ENCODE measurements around the gene AHNAK. TPM values are rescaled to one million over a fixed set of nuclear protein-coding genes. Genes with fewer than 3 reads are reported as not detected.

AHNAK gene
- total and polyA plus RNA-seq, 2 of the 8 experiments (the other 6 are each of a cell fraction or from before 2014, with no cell fraction given): 2.0 to 5.8 TPM

- Histone ChIP-seq H3K4me2 (ENCODE audit: insufficient read depth in 1 of 2, low read depth in 2 of 2, low read length in 2 of 2) (peak overlapping the region; percentile 87 to 97), H2BK5ac (ENCODE audit: low read depth, low read length) (peak overlapping the region; percentile 44; the same call in 1 of the 2 replicates), H3K79me1 (ENCODE audit: low read depth, low read length) (no peaks in the 10 kb centered on the region), H3K14ac (ENCODE audit: insufficient read length) (no peak overlapping the region), H3K79me2 (ENCODE audit: control insufficient read depth in 1 of 2, insufficient read depth in 2 of 2, low read length in 2 of 2) (no peaks in the 10 kb centered on the region; a peak in 1 of 4 replicates), H3K23ac (ENCODE audit: insufficient read length) (no peak overlapping the region), H3K9me3 (ENCODE audit: insufficient read depth in 2 of 2, low read depth in 1 of 2, low read length in 1 of 2) (no peaks in the 10 kb centered on the region), H3K27ac (ENCODE audit: low read depth, low read length) (no peak overlapping the region), H3K27me3 (replicated peaks in 1 of 4; ENCODE audit: control insufficient read depth in 3 of 4, extremely low read depth in 1 of 4, insufficient read depth in 3 of 4, low read length in 3 of 4) (peaks cover 34 to 66% (median 61%) of the 10 kb centered on the region in 4 experiments), H2BK12ac (ENCODE audit: low read depth, low read length) (peak overlapping the region; percentile 84; the same call in 1 of the 2 replicates), H4K8ac (ENCODE audit: extremely low read depth, insufficient read depth, low read length) (peak overlapping the region; percentile 76; the same call in 1 of the 2 replicates), H2BK15ac (ENCODE audit: low read length) (no peak overlapping the region), H4K20me1 (replicated peaks in 1 of 2; ENCODE audit: control insufficient read depth in 1 of 2, insufficient read depth in 2 of 2, low read length in 2 of 2) (peaks cover 8 to 14% of the 10 kb centered on the region in 2 experiments), H3K4me1 (replicated peaks in 1 of 4; ENCODE audit: control insufficient read depth in 3 of 4, insufficient read depth in 4 of 4, low read length in 3 of 4) (peaks cover 5 to 35% (median 22%) of the 10 kb centered on the region in 4 experiments), H2BK20ac (ENCODE audit: low read length) (0 out of 2 replicates have a peak overlapping the region, but pooled peaks have one; percentile 32), H4K91ac (replicated peaks; ENCODE audit: insufficient read length, low read length) (peak overlapping the region; percentile 77), H3K4me3 (ENCODE audit: extremely low read depth in 1 of 4, insufficient read depth in 2 of 4, low read depth in 3 of 4, low read length in 4 of 4) (peak overlapping the region; percentile 38 to 73 (median 67)), H3K4ac (replicated peaks; ENCODE audit: insufficient read length, low read depth, low read length) (no peak overlapping the region), H3K23me2 (ENCODE audit: low read depth, low read length) (peaks cover 27% of the 10 kb centered on the region), H3K18ac (ENCODE audit: extremely low read depth, low read length) (peak overlapping the region; percentile 83), H2AK5ac (ENCODE audit: low read depth, low read length) (no peak overlapping the region), H4K5ac (ENCODE audit: insufficient read length, low read depth, low read length) (no peak overlapping the region), H2BK120ac (replicated peaks; ENCODE audit: low read depth, low read length) (peak overlapping the region; percentile 63), H3K56ac (replicated peaks; ENCODE audit: insufficient read length, low read depth, low read length) (no peak overlapping the region), H2AFZ (ENCODE audit: low read length) (no peak overlapping the region), H3K9ac (replicated peaks in 1 of 4; ENCODE audit: extremely low read depth in 1 of 4, low read depth in 3 of 4, low read length in 3 of 4) (peak overlapping the region in 2 of 4 experiments; percentile 51 to 53; a peak in 2 of 7 replicates), H3K36me3 (ENCODE audit: control insufficient read depth in 2 of 4, insufficient read depth in 4 of 4, low read length in 3 of 4) (no peaks in the 10 kb centered on the region)
- DNase-seq (ENCODE audit: low read depth in 1 of 2, low spot score in 2 of 2) (peak; percentile 53 to 85), FAIRE-seq (no peak)
- POLR2A ChIA-PET (ENCODE audit: partially characterized antibody): interaction anchor here (0.8 to 7.5 kb wide), 7 partner anchors 7 to 120 kb away, joined by 3 to 59 read pairs (median 4); partner anchors contain the start of genes C11orf98 and CSKMT
- 3% methylated on average over 32 of the region's 59 CpGs; no CpG with 5 or more reads in 1 of the 2 experiments for WGBS, 2 experiments (ENCODE audit: extremely low coverage in 1 of 2, insufficient coverage in 1 of 2, insufficient read length in 1 of 2, insufficient replicate concordance in 2 of 2, low coverage in 1 of 2, low lambda C conversion rate in 2 of 2, missing lambda C conversion rate in 1 of 2)
- CTCF ChIA-PET (ENCODE audit: partially characterized antibody): interaction anchor here (0.6 to 5.1 kb wide), 9 partner anchors 10 to 153 kb away, joined by 3 to 179 read pairs (median 34); no protein-coding TSS in a partner anchor
- no peak for TF ChIP-seq CTCF (IDR thresholded peaks at IDR 0.05; ENCODE audit: control extremely low read depth in 1 of 3, insufficient read depth in 1 of 3, low read depth in 1 of 3, low read length in 3 of 3)
- TF ChIP-seq RAD21 (IDR thresholded peaks at IDR 0.05 in 1 of 2, conservative IDR thresholded peaks at IDR 0.05 in 1 of 2; ENCODE audit: low read depth in 2 of 2, low read length in 2 of 2): no peak; a peak in 1 of 4 replicates
- no peak for TF ChIP-seq RFX5 (IDR thresholded peaks at IDR 0.05; ENCODE audit: borderline replicate concordance, low read depth, low read length)
- no peak for TF ChIP-seq SP4 (IDR thresholded peaks at IDR 0.05; ENCODE audit: low read length)
- no peak for TF ChIP-seq JUN (IDR thresholded peaks at IDR 0.05; ENCODE audit: low read depth, low read length)
- no peak for TF ChIP-seq SP2 (IDR thresholded peaks at IDR 0.05; ENCODE audit: low read length)
Observed at GRCh38 chr11:62545437-62546243, 966 bp downstream of the AHNAK start.
